Measurements from ENCODE around the gene DPP4. TPM values are rescaled to one million over a fixed set of nuclear protein-coding genes. Genes with fewer than 3 reads are reported as not detected.

DPP4 gene
- total and polyA plus RNA-seq, 2 experiments from 2014 or later = 31.6 to 39.9 TPM

DNA sequence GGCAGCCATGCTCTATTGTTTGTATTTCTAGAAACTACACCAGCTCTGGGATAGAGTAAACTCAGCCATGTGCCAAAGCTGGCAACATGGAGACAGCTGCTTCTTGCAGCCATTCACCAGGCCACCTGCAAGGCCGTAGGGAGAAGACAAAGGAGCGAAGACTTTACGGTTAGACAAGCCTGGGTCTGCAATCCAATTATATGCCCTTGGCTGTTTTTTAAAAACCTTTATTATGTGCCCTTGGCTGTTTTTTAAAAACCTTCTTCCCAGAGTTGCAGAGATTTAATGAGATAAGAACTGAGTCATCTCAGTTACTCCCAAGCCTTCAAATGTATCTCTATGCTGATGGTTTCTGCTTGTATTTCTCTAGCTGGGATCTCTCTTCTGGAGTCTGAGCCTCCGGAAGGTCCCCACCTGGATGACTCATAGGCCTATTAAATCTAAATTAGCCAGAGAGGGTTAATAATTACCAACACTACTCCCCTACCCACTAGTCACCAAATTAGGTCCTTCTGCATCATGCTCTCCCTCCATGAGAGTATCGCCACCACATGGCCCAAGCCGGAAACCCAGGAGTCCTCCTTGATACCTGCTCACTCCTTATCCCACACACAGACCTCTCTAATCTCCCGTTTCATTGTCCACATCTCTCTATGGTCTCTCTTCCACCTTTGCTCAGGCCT, 17.5 kb upstream of the DPP4 start:
- Histone ChIP-seq H3K27me3 (replicated peaks; ENCODE audit: insufficient read depth) (no peaks in the 10 kb centered on the region), H3K27ac (peak overlapping the region; percentile 97), H3K9me2 (ENCODE audit: insufficient read depth) (no peaks in the 10 kb centered on the region), H3K9me3 (ENCODE audit: low read depth) (no peaks in the 10 kb centered on the region), H3K4me3 (no peak overlapping the region), H3F3A (ENCODE audit: insufficient read depth) (peaks cover 52% of the 10 kb centered on the region), H3K4me1 (ENCODE audit: insufficient read depth) (peaks cover 76% of the 10 kb centered on the region), H3K36me3 (ENCODE audit: low read depth) (no peaks in the 10 kb centered on the region), H4K20me1 (ENCODE audit: insufficient read depth) (no peaks in the 10 kb centered on the region), H3K79me2 (ENCODE audit: insufficient read depth) (no peaks in the 10 kb centered on the region), H3K9ac (no peak overlapping the region), H3K4me2 (ENCODE audit: unreplicated experiment) (peak overlapping the region; percentile 56), H2AFZ (no peak overlapping the region)
- WGBS, 2 experiments (ENCODE audit: low coverage in 1 of 2, low lambda C conversion rate in 2 of 2, missing lambda C conversion rate in 2 of 2) = 82 to 83% methylated on average over 7 of the region's 7 CpGs
- DNase-seq = peak; percentile 63
- TF ChIP-seq EZH2phosphoT487 (IDR thresholded peaks at IDR 0.05; ENCODE audit: insufficient read depth, low read depth) (no peak), EZH2 (IDR thresholded peaks at IDR 0.05; ENCODE audit: insufficient read depth, poor library complexity, severe bottlenecking) (no peak)
- in situ Hi-C loops (cut with MboI) = no loop called here

DNA sequence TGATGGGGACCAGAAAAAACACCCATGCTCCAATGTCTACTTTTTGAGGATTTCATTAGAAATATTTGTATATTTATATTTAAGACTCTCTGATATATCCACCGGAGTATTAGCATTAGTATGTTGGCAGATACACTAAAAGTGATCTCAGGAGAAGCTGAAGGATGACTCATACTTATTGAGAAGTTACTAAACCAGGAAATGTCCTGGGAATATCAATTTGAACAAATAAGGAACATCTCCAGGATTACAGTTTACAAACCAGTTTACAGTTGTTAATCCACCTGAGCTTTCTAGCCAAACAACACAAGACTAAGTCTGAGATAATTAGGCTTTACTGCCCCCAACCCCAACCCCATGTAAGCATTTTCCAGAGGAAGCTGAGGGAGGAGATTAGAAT, 16.1 kb upstream of the DPP4 start:
- H3K4me2 ChIP-seq (ENCODE audit: unreplicated experiment) = no peak overlapping the region

DNA sequence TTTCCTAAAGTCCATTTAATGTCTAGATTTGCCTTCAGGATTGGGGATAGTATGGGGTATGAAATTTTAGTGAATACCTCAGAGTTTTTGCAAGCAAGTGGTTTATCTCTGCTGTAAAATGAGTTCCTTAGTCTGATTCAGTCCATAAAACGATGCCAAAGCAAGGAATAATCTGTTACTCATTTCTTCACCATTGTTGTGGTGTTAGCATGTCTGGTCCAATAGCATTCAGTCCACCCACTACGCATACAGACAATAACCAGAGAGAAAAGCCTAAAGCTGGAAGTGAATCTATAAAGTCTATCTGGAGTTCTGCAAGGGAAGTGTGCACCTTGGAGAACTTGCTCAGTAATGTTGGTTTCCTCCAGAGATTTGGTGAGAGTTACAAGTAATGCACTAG, 12.9 kb upstream of the DPP4 start:
- Histone ChIP-seq H3K27ac (peak overlapping the region; percentile 77), H3K4me2 (ENCODE audit: unreplicated experiment) (peak overlapping the region; percentile 63), H3F3A (ENCODE audit: insufficient read depth) (peaks cover 56% of the 10 kb centered on the region), H3K4me1 (ENCODE audit: insufficient read depth) (peaks cover 76% of the 10 kb centered on the region), H2AFZ (no peak overlapping the region), H3K79me2 (ENCODE audit: insufficient read depth) (no peaks in the 10 kb centered on the region), H4K20me1 (ENCODE audit: insufficient read depth) (no peaks in the 10 kb centered on the region), H3K4me3 (no peak overlapping the region), H3K27me3 (replicated peaks; ENCODE audit: insufficient read depth) (no peaks in the 10 kb centered on the region), H3K36me3 (ENCODE audit: low read depth) (no peaks in the 10 kb centered on the region), H3K9ac (no peak overlapping the region), H3K9me2 (ENCODE audit: insufficient read depth) (no peaks in the 10 kb centered on the region; the same call in 1 of the 2 replicates), H3K9me3 (ENCODE audit: low read depth) (no peaks in the 10 kb centered on the region)
- TF ChIP-seq EZH2phosphoT487 (IDR thresholded peaks at IDR 0.05; ENCODE audit: insufficient read depth, low read depth) (no peak), EZH2 (IDR thresholded peaks at IDR 0.05; ENCODE audit: insufficient read depth, poor library complexity, severe bottlenecking) (no peak)
- 0 to 3% methylated on average over 2 of the region's 2 CpGs for WGBS, 2 experiments (ENCODE audit: low coverage in 1 of 2, low lambda C conversion rate in 2 of 2, missing lambda C conversion rate in 2 of 2)
- in situ Hi-C loops (cut with MboI) = no loop called here
- DNase-seq = peak; percentile 89

More for the DNA sequence above, 16.1 kb upstream of the DPP4 start:
- Histone ChIP-seq H3K36me3 (ENCODE audit: low read depth) (no peaks in the 10 kb centered on the region), H3K9ac (no peak overlapping the region), H3K4me1 (ENCODE audit: insufficient read depth) (peaks cover 88% of the 10 kb centered on the region), H3K79me2 (ENCODE audit: insufficient read depth) (no peaks in the 10 kb centered on the region), H3K9me3 (ENCODE audit: low read depth) (no peaks in the 10 kb centered on the region), H2AFZ (no peak overlapping the region), H3K27me3 (replicated peaks; ENCODE audit: insufficient read depth) (no peaks in the 10 kb centered on the region), H3K4me3 (no peak overlapping the region), H3K9me2 (ENCODE audit: insufficient read depth) (no peaks in the 10 kb centered on the region), H3F3A (ENCODE audit: insufficient read depth) (peaks cover 66% of the 10 kb centered on the region), H4K20me1 (ENCODE audit: insufficient read depth) (no peaks in the 10 kb centered on the region), H3K27ac (peak overlapping the region; percentile 49)
- TF ChIP-seq EZH2 (IDR thresholded peaks at IDR 0.05; ENCODE audit: insufficient read depth, poor library complexity, severe bottlenecking) (no peak), EZH2phosphoT487 (IDR thresholded peaks at IDR 0.05; ENCODE audit: insufficient read depth, low read depth) (no peak)
- peak; percentile 85 for DNase-seq
- in situ Hi-C loops (cut with MboI) = no loop called here
- WGBS, 2 experiments (ENCODE audit: low coverage in 1 of 2, low lambda C conversion rate in 2 of 2, missing lambda C conversion rate in 2 of 2) = 6 to 11% methylated on average over 1 of the region's 1 CpG

DNA sequence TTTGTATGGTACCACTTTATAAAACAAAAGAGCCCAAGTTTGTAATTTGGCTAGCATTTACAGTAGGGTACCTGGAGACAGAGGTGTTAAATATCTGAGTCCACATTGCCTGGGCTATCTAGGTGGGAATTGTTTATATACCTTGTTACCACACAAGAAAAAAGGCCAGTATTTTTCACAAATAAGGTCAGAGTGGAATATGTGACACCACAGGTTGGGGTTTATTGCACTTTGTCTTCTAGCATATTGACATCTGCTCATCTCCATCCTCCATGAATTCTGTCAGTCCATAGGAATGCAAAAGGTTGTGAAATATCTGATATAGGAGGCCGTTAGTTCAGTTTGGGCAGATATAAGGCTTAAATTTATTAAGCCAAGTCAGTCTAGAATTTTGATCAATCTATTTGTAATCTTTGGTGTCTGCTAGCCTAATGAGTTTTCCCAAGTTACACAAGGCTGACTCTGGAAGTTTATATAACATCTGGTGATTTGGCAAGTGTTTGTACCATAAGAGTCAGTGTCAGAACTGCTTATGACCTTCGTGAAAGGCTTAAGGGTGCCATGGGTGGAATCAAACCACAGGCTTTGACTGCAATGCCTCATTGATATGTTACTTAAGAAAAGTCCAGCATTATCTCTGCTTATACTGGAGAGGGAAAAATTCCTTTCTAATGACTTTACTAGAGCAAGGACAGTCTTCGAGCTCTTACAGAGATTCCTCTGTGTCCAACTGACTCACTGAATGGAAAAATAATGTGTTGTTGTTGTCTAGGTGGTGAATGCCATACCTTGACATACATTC, 11.3 kb upstream of the DPP4 start:
- H3K9me3 ChIP-seq (ENCODE audit: low read depth) = no peaks in the 10 kb centered on the region
- no peaks in the 10 kb centered on the region for H3K79me2 ChIP-seq (ENCODE audit: insufficient read depth)
- 0 out of 2 replicates have a peak overlapping the region, but pooled peaks have one; percentile 7 for H3K9ac ChIP-seq
- DNase-seq = peak; percentile 94
- in situ Hi-C loops (cut with MboI) = no loop called here
- peaks cover 42% of the 10 kb centered on the region for H3F3A ChIP-seq (ENCODE audit: insufficient read depth)
- TF ChIP-seq EZH2phosphoT487 (IDR thresholded peaks at IDR 0.05; ENCODE audit: insufficient read depth, low read depth) (no peak), EZH2 (IDR thresholded peaks at IDR 0.05; ENCODE audit: insufficient read depth, poor library complexity, severe bottlenecking) (no peak)
- no peaks in the 10 kb centered on the region for H3K36me3 ChIP-seq (ENCODE audit: low read depth)
- no peaks in the 10 kb centered on the region for H3K27me3 ChIP-seq (replicated peaks; ENCODE audit: insufficient read depth)
- H3K27ac ChIP-seq = peak overlapping the region; percentile 77
- 0 to 3% methylated on average over 3 of the region's 3 CpGs for WGBS, 2 experiments (ENCODE audit: low coverage in 1 of 2, low lambda C conversion rate in 2 of 2, missing lambda C conversion rate in 2 of 2)
- H3K9me2 ChIP-seq (ENCODE audit: insufficient read depth) = no peaks in the 10 kb centered on the region; the same call in 1 of the 2 replicates
- peak overlapping the region; percentile 63 for H3K4me2 ChIP-seq (ENCODE audit: unreplicated experiment)
- no peak overlapping the region for H2AFZ ChIP-seq
- H3K4me3 ChIP-seq = no peak overlapping the region
- peaks cover 60% of the 10 kb centered on the region for H3K4me1 ChIP-seq (ENCODE audit: insufficient read depth)
- H4K20me1 ChIP-seq (ENCODE audit: insufficient read depth) = no peaks in the 10 kb centered on the region
